KG1 (cell line): ENCODE results near the gene NINL.
"Not testable (repeated sequence)": the region's sequence is repeated elsewhere in the genome, so short reads cannot be mapped to it uniquely, and the experiment has no call there.

Experiments used
- DNase-seq: peaks from one replicate; lab custom pipeline; 2025; lab: John Stamatoyannopoulos, UW

The NINL gene

GRCh38 chr20:25532971-25533391, 52.4 kb downstream of the NINL start:
- DNase-seq = no peak

- no peak for DNase-seq
Observed at GRCh38 chr20:25532015-25532751, 53.1 kb downstream of the NINL start.

DNA sequence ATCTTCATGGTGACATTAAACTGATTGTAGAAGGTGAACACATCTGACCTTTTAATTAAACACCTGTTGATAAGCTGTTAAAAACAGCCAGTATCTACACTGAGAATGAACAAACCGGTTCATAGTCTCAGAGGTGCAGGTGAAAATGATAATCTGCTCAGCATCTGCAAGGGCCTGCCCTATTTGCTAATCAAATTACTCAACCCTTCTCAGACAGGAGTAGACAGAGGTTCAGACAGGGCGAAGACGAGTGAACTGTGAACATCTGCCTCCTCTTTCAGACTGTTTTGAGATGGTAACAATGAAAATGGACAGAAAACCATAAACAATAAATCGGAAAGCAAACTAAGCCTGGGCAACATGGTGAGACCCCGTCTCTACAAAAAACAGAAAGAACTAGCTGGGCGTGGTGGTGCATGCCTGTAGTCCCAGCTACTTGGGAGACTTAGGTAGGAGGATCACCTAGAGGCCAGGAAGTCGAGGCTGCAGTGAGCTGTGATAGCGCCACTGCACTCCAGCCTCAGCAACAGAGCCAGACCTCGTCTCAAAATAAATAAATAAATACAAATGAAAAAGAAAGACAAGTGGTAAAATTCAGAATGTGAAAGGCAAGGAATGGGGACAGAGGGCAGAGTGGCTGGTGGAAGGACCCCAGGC, 55.9 kb downstream of the NINL start:
- DNase-seq = no peak

DNA sequence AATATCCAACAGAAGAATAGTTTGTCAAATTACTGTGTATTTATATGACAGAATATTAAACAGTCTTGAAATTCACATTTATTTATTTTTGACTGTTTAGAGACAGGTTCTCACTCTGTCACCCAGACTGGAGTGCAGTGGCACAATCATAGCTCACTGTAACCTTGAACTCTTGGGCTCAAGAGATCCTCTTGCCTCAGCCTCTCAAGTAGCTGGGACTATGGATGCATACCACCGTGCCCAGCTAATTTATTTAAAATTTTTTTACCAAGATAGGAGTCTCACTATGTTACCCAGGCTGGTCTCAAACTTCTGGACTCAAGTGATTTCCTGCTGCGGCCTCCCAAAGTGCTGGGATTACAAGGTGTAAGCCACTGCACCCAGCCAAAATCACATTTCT, 57.4 kb downstream of the NINL start:
- DNase-seq = no peak

DNA sequence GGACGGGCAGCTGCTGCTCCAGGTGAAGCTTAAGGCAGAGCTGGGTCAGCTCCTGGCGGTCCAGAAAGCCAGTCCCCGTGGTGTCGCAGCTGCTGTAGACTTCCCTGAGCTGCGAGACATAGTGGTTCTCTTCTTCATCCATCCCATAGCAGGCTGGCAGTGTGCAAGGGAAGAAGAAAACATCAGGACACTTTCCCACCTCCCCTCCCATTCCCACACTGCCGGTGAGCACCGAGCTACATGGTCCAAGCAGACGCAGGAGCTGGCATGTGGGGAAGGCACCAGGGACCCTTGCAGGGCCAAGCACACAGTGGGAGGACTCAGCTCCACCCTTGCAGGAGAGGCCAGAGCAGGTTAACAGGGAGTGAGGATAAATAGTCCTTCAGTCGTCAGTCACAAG, 58.9 kb downstream of the NINL start:
- DNase-seq = no peak

DNA sequence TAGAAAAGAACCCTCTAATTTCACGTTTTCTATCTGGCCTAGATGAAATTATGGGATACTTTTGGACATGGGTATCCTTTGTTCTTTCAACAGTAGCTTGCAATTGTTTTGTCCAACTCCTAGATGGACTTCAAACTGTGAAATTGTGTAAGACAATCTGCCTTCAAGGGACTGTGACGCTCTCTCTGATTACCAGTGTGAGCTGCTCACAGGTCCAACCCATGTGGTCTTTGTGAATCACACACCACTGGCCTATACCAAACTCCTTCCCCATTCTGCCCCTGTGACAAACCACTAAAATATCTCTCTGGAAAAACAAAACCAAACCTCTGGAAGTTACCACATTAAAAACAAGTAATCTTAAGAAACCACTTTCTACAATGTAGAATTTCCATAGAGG, 59.5 kb downstream of the NINL start:
- no peak for DNase-seq

DNA sequence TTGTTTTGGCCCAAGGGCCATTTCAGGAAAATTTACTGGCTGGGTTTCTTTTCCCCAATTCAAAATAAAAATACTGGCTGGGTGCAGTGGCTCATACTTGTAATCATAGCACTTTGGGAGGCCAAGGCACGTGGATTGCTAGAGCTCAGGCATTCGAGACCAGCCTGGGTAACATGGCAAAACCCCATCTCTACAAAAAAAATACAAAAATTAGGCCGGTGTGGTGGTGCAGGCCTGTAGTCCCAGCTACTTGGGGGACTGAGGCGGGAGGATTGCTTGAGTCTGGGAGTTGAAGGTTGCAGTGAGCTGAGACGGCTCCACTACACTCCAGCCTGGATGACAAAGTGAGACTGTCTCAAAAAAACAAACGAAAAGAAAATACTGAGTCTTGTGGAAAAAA, 60.0 kb downstream of the NINL start:
- DNase-seq = no peak

- DNase-seq = no peak
Observed at GRCh38 chr20:25521382-25521781, 63.9 kb downstream of the NINL start.

DNA sequence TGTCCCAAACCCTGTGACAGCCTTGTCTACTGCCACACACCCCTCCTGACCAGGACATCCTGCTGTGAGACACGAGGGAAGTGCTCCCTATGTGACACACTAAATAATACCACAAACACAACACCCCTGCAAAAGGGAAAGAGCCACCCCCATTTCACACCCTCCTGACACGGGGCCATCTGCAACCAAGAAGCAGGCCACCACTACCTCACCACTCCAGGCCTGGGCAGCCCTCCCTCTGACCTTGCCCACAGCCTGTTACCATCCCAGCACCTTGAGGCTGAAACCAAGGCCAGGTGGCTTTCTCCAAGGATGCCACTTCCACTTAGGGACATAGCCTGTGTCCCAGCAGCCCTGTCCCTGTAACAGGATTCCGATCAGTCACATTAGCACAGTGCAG, 68.2 kb downstream of the NINL start:
- DNase-seq = no peak

DNA sequence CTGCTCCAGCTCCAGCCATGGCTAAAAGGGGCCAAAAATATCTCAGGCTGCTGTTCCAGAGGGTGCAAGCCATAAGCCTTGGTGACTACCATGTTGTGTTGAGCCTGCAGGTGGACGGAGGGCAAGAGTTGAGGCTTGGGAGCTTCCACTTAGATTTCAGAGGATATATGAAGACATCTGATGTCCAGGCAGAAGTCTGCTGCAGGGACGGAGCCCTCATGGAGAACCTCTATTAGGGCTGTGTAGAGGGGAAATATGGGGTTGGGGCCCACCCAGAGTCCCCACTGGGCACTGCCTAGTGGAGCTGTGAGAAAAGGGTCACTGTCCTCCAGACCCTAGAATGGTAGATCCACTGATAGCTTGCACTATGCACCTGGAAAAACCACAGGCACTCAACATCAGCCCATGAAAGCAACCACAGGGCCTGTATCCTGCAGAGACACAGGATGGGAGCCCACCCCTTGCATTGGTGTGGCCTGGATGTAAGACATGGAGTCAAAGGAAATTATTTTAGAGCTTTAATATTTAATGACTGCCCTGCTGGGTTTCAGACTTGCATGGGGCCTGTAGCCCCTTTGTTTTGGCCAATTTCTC, 70.5 kb downstream of the NINL start:
- DNase-seq = no peak

GRCh38 chr20:25514195-25514594, 71.1 kb downstream of the NINL start:
- DNase-seq = no peak

- DNase-seq = no peak
Observed at GRCh38 chr20:25512709-25513108, 72.6 kb downstream of the NINL start.

GRCh38 chr20:25511183-25511582, 74.1 kb downstream of the NINL start:
- DNase-seq = no peak

- DNase-seq = no peak
Observed at GRCh38 chr20:25510721-25511120, 74.6 kb downstream of the NINL start.

GRCh38 chr20:25510202-25510601, 75.1 kb downstream of the NINL start:
- no peak for DNase-seq

GRCh38 chr20:25509084-25509483, 76.2 kb downstream of the NINL start:
- no peak for DNase-seq

DNA sequence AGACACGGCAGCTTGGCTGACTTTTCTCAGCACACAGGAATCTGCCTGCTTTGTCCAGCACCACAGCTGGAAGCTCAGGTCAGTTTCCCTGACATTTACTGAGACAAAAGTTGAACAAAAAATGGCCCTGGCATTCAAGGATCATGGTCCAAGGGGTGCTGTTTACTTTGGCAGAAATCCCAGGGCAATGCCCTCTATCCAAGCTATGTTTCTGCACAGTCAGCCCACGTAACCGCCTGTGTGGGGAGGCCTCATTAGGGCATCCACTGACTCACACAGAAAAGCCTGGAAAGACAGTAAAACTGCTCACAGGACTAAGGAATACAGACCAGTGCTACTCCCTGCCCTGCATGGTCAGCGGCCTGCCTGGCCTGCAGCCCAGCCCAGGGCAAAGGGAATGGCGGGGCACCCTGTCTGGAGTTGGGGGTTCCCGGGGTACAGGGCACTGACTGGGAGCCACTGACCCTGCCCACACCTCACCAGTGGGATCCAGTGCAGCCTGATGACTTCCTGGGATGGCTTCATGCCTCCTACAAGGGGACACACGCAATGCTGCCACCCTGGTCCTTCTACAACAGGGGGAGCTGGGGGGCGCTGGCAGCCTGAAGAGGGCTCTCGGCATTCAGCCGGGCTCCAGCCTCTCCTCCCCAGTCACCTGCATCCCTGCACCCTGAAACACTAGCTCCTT, 77.1 kb downstream of the NINL start:
- no peak for DNase-seq

- DNase-seq = no peak
Observed at GRCh38 chr20:25507385-25508082, 77.8 kb downstream of the NINL start.

DNA sequence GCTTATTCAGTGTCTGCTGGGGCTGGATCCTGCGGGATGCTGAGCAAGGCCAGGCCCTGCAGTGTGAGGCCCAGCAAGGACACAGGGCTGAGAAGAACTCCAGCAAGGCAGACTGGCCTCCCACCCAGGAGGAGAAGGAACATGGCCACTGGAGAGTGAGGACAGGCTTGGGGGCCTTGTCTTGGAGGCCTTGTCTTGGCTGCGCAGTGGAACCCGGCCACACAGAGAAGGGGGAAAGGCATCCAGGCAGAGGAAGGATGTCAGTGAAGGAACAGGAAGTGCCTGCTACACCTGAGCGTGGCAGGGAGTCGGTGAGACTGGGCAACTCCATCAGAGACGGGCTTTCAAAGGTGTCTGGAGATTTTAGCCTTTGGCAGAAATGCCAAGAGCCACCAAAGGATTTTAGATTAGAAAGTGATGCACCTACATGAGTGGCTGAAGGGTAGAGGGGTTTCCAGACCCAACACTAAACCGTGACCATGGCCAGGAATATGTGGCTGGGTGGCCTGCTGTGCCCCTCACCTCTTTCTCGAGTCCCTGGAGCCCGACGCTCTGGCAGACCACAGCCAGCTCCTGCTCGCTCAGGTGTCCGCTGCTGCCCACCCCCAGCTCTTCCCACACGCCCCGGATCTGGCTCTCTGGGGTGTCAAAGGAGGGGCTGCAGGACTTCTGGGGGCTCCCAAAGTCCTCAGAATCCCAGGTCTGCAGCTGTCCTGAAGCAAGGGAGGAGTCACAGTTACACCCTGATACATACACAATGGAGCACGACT, 80.8 kb downstream of the NINL start:
- DNase-seq = no peak

DNA sequence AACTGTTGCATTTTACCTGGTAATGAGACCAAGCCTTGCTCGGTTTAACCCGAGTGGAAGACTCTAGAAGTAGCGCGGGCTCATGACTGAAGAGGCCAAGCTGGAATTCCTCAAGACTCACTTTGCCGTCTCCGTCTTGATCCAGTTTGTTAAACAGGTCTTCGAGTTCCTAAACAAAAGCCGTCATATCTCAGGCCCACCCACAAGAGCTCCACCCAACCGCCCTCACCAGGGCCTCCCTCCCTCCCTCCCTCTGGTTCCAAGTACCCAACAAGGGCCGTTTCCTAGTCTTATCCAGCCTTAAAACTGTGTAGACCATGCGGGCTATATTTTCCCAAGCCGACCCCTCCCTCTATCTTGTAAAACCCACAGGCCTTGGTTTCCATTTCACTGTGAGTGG, 81.4 kb downstream of the NINL start:
- no peak for DNase-seq

GRCh38 chr20:25503051-25503639, 82.2 kb downstream of the NINL start:
- DNase-seq = not testable (repeated sequence)
